Measurements from ENCODE around the gene FHOD3.

FHOD3 gene

DNA sequence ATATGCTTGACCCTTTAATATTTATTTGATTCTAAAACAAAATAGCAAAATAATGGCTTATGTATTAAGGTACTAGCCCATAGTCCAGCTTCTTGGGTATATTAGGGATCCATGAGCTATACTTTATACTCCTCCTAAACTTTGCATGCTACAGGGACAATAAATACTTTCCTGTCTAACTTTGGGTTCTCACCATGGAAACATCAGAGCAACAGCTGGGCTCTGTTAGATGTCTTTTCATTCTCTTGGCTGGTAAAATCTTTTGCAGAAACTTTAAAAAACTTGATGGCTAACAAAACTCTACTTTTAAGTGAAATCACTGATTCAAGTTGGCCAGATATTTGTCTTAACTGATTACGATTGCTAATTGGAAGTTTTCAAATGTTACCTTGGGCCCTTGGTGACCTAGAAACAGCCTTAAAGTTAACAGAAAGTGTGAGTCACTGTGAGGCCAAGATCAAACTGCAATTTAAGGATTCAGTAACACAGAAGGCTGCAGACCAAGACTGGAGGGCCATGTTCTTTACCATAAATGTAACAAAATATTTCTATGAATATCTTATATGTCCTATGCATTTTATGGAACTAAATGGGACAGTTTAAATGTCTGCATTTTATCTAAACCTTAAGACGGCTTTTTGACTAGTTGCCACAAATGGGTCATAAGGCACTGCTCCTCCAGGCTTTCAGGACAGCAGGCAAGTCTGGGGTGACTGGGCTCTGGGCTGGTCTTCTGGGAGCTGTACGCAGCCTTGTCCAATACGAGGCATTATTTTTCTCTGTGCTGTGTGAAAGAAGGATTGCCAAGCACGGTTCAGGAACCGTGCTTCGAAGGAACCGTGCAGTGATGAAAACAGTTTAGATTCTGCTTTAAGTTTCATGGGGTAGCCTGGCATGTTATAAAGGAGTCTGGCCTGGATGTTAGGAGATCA, 342.8 kb downstream of the FHOD3 start:
- no peak for DNase-seq

DNA sequence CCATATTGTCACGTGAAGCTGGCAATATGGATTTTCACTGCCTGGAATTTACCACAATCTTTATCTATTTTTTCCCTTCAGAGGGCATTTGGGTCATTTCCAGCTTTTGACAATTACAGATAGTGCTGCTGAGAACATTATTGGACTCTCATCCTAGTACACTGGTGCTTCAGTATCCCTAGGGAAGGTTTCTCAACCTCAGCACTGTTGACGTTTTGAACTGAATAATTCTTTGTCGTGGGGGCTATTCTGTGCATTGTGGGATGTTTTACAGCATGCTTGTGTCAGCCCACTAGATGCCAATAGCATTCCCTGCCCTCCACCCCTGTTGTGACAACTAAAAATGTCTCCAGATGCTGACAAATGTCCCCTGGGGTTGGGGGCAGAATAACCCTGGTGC, 345.5 kb downstream of the FHOD3 start:
- no peak for DNase-seq

DNA sequence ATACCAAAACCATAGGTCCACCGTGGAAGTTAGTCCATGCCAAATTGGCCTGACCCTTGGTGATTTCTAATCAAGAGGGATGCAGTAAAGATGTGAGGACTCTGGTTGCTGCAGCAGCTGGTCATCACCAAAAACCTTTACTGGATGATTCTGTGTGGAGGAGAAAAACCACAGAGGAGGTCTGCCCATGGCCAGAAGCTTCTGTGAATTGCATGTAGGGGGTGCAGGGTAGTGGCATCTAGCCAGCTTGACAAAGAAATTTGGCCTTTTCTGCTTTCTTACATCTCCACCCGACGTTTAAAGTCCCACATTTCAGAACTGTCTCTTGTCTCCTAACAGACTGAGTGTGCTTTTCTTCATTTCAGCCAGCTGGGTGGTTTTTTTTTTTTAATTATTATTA, 351.3 kb downstream of the FHOD3 start:
- DNase-seq, result no peak

DNA sequence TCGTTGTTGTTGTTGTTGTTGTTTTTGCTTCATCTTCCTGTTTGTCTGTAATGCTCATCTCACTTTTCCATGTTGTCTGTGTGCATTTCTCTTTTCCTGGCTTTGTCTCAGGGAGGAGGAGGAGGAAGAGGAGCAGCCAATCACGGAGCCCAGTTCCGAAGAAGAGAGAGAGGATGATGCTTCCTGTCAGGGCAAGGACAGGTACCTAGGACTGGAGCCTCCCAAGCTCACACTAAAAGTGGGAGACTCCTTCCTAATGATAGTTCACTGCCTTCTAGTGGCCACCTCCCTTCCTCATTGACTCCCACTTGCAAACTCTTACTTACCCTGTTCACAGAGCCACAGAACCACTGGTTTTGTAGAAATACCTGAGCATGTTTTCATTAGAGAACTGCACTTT, 351.7 kb downstream of the FHOD3 start:
- DNase-seq, result no peak

DNA sequence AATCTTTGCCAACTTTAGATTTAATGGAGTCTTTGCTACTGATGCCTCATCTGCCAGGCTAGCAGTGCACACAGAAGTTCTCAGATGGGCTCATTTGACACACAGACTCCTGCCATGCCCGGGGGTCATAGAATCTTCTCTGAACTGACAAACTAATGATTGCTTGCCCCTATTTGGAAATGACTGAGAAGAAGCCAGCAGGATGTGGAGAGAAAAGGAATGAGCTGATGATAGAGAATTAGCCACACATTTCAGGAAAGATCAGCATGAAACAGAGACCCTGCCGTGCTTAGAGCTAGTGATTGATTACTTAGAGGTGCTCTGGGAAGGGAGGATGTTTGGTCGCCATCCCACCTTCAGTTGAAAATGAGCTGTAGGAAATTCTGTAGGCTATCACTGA, 352.8 kb downstream of the FHOD3 start:
- DNase-seq, result no peak

DNA sequence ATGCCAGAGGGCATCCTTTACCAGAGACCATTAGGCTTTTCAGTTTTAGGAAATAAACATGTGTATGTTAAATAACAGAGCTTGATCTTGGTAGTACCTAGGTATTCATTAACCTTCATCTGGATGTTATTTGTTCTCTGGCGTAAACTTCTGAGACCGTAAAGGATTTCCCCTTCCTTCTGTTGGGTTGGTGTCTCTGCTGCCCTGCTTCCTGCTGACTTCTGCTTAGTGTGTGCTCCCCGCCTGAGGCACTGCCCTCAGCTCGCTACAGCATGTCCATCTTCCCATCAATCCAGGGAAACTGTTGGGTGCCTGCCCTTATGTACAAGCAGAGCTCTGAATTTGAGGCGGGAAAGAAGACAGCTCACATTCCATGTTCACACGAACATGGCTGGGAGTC, 353.4 kb downstream of the FHOD3 start:
- DNase-seq, result no peak

DNA sequence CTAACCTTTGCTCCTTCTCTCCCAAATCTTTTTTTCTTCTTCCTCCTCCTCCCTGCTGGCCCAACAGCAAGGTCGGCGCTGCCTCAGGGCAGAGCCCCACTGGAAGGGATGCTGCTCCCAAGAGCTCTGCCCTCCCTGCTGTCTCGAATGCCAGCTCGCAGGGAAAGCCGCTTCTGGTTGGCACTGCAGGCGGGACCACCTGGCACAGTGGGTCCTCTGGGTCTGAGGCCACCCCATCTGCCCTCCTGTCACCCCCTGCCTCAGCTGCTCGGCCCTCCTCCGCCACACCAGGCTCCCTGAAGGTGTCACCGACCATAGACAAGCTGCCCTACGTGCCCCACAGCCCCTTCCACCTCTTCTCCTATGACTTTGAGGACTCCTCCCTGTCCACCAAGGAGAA, 355.0 kb downstream of the FHOD3 start:
- DNase-seq, result no peak

DNA sequence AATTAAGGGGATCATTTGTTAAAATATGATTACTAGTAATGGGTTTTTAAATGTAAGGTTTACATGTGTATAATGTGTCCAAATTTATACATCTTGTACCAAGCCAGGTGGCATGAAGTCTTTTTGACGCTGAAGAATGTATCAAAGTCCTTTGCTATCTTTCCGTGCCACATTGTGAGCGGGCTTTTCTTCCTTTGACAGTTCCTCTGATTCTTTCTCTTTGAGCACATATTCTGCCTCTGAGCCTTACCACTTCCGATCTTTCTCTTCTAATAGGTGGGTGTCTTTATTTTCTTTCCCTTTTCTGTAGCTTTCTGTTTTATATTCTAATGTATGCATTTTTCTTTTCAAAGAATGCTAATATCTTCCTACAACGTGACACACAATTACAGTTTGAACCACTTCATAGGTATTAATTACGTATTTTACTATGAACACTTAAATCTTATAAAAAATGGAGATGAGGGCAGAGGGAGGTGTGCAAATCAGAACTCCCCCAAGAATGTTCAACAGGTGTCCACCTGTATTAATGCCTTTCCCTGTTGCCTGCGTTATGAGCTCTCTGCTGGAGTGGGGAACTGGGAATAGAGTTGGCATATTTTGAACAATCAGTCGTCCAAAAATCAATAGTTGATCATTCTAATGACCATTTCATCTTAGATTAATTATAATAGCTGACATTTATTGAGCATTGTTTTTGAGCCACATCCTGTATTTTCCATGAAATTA, 355.8 kb downstream of the FHOD3 start:
- no peak for DNase-seq

DNA sequence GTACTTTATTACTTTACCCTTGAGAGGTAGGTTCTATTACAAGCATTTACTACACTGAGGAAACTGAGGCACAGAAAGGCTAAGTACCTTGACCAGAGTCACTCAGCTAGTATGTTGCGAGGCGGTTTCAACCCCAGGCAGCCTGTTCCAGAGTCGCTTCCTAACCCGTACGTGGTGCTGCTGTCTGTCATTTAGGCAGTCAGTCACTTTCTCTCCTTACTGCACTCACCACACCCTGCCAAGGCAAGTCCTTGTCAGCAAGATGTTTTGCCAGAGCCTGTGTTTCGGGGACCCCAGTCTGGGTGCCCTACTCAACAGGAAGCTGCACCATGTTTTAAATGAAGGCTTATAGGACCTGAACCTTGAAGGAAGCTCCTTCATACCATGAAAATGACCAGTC, 356.4 kb downstream of the FHOD3 start:
- DNase-seq, result no peak

DNA sequence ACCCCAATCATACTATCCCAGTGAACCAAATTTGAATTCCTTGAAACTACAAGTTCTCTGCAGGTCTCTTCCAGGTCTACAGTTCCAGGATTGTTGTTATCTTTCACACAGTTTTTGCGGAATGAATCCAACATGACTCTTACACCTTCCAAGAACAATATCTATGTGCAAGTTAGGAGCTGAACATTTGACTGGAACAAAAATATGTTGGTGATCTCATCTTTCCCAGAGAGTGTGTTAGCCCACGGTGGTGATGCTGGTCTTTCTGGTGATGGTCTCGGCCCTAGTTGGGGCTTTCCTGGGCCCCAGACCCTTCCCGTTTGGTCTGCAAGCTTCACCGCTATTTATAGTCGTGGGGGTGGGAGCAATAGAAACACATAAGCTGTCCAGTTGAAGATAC, 357.6 kb downstream of the FHOD3 start:
- DNase-seq, result no peak

DNA sequence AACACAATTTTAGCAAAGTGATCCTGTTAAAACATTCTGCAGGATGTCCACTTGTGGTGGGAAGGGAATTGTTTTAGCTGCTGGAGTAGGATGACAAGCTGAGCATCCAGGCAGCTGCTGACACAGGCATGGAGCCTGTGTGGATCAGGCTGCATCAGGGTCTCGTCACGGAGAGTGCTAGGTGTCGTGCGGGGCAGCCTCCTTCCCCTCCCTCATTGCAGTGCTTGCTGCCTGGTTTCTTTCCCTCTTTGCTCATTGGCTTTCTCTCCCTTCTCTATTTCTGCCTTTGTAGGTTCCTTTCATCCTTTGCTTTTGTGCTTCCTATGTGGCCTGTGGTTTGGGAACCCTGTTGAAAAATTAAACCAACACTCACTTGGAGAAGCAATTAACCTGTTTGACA, 358.4 kb downstream of the FHOD3 start:
- no peak for DNase-seq

DNA sequence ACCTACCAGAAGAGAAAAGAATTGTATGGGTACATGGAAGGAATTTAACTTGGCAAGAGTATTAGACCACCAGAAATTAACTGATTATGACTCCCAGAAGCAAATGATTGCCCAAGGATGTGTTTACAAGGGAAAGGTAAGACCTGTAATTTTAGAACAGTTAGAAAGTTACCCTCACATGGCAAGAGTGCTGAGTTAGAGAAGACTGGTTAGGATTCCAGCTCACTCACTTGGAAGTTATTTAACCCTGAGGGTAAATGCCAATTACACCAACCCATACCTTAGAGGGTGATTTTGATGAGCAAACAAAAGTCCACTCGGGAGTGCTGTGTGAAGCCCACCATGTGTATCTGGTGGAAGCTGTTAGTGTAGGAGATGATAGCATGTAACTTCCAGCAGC, 361.1 kb downstream of the FHOD3 start:
- no peak for DNase-seq

DNA sequence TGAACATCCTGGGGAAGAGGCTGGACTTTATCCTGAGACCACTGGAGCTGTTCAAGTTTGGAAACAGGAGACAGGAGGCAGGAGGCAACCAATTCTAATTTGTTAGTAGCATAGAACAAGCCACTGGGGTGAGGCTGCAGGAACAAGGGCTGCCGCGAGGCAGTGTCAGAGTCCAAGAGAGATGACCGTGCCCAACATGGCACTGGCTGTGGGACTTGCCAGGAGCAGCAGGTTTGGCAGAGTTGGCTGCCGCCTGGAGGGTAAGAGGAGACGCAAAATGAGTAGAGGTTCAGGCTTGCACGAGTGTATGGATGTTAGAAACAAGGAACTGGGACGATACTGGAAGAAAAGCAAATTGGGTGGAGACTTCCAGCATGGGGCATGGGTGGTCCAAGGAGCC, 362.8 kb downstream of the FHOD3 start:
- no peak for DNase-seq

DNA sequence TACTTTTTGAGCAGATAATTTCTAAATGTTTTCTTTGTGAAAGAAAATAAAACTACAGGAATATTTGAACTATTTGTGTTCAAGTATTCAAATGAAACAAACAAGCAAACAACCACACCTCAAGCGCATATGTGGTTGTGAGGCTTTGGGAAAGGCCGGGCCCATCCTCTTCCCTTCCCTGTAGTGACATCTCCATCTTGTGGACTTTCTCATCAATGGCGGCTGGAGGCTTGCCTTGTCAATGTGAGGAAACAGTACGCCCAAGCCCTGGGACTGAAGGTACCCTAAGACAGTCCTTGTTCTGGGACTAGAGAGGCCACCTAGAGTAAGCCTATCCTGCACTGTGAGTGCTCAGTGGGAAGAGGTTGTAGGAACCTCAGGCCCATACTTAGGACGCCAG, 364.5 kb downstream of the FHOD3 start:
- DNase-seq, result no peak

DNA sequence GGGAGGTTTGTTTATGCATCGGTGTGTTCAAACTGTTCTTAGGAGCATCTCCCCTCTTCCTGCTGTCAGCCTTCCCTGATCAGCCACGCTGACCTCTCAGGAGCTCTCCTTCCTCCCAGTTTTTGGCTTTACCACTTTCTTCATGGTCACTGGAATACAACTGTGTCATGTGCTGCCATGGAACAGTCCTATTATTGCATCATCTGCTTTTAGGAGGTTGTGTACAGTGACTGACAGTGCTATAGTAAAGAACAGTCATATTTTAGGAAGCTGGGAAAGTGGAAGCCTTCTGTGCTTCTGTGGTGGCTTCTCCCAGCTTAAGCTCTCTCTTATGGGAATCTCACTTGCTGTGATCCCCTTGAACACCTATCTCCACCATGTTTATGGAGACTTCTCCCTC, 365.8 kb downstream of the FHOD3 start:
- no peak for DNase-seq

DNA sequence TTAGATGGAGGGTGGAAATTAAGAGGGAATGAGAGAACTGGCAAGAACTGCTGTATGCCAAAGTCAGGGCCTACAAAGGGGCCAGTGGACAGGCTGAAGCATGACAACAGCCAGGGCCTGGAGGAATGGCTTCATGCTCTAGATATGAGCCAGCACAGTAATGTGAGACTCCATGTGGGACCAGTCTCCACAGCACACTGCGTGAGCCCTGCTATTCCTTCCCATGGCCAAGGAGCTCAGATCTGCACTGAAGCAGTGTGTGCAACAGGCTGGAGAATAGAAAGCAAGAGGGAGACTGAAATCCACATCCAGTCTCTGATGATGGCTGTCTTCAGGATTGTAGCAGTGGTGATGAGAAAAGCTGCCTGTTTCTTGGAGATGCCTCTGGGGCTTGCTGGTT, 368.4 kb downstream of the FHOD3 start:
- no peak for DNase-seq

DNA sequence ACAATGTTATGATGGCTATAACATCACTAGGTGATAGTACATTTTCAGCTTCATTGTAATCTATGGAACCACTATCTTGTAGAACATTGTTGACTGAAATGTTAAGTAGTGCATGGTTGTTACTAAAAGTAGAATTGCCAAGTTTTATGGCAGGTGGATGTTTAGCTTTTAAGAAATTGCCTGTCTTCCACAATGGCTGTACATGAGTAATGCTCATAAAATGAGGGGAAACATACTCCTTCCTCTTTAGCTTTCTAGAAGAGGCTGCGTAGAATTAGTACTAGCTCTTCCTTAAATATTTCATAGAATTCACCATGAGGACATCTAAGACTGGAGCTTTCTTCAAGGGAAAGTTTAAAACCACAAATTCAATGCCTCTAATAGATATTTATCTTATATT, 370.3 kb downstream of the FHOD3 start:
- DNase-seq, result no peak

DNA sequence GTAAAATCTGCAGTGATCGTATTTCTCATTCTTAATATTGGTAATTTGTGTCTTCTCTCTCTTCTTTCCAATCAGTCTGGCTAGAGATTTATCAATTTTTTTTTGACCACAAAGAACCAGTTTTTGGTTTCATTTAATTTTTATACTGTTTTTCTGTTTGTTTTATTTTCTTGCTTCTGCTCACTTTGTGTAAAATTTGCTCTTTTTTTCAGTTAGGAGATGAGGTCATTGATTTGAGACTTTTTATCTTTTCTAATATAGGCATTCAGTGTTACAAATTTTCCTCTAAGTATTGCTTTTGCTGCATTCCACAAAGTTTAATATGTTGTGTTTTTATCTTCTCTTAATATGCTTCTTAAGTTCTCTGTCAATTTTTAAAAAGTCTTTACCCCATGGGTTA, 370.8 kb downstream of the FHOD3 start:
- DNase-seq, result no peak

DNA sequence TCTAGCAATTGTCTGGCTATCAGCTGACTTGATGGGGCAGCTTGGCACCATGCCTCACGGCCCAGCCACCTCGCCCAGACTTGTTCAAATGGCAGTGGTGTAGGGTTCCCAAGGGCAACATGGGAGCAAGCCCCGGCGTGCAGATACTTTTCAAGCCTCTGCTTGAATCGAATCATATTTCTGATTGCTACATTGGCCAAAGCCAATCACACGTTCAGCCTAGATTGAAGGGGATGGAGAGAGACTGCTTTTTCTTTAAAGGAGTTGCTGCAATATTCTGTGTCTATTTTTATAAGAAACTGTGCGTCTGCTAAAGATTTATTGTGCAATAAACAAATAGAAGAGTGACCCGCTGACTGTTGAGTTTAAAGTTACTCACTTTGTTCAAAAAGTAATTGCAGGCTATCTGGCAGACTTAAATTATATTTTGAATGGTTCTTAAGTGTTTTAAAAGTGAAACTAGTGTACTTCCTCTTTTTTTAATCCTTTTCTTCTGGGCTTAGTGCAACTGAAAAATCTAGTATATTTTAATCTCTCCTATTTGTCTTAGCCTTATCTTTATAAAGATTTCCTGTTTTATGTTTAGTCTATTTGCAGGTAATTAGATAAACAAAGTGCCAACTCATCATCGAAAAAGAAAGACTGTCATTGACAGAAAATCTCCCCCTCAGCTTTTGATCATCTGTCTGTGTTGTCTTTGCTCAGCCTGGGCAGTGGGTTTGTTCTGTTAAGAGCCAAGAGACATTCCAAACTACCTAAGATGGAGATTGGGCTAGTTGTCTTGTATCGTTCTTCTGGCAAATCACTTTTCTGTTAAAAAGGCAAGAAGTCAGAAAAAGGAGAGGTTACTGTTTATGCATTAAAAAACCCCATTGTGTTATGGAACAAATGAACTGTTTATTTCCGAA, 375.2 kb downstream of the FHOD3 start:
- no peak for DNase-seq

DNA sequence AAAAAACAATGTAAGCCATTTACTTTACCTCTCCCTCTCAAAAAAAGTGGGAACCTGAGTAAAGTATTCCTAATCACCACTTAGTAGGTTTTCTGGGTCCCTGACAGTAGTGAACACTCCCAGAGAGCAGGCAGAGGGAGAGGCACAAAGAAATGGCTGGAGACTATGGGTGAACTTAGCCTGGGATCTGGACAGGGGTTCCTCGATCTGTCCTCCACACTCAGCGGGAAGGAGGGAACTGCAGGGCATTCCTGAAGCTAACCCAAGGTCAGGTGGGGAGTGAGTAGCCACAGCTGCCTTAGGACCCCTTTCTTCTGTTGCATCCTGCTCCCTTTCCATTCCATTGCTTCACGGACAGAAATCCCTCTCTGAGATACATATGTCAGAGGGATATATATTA, 375.9 kb downstream of the FHOD3 start:
- DNase-seq, result no peak

DNA sequence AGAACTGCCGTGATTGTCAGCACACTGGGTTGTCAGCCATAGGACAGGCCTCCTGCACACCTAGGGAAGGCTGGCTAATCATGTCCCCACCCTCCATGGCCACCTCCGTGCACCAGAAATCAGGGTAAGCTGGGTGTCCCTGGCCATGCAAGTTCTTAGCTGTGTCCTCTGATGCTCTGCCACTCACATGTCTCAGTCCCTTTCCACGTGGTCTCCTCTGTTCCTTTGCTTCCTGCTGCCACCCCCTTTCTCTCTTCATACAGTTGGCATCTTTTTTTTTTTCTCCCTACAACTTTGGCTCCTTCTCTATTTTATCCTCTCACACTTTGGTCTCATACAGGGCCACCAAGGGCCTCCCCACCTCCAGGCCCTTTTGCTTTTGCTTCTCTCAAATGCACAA, 377.6 kb downstream of the FHOD3 start:
- DNase-seq, result no peak

DNA sequence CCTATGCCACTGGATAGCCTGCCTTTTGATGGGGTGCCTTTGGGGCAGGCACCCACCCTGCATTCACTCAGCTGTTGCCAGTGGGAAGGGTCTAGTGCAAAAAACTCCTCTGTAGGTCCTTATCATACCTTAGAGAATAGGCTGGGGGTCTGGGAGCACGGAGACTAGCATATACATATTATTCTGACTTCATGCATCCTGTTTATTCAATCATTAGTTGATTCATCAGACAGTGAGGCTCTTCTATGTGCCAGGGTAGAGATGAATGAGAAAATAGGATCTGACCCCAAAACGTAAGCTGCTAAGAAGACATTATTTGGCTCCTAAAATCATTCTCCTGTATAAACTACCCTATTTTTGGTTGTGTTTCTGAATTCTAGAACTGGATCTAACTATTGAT, 378.0 kb downstream of the FHOD3 start:
- DNase-seq, result no peak

DNA sequence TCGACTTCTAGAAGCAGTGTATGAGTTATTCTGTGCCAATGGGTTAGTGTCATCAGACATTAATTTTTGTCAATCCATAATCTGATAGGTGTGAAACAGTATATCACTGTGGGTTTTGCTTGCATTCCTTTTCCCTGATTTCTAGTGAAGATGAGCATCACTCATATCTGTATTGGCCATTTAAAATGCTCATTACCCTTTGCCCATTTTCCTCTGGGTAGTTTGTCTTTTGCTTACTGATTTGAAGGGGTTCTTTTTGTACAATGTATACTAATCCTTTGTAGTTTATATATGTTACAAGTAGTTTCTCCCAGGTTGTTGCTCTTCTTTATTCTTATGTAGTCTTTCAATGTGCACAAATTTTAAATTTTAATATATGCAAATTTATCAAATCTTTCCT, 379.1 kb downstream of the FHOD3 start:
- no peak for DNase-seq
